ENCODE results near the gene SLC45A3. TPM values are rescaled to one million over a fixed set of nuclear protein-coding genes. Genes with fewer than 3 reads are reported as not detected.
"Not testable (repeated sequence)": the region's sequence is repeated elsewhere in the genome, so short reads cannot be mapped to it uniquely, and the experiment has no call there.

Gene SLC45A3
- total RNA-seq, 8 experiments from 2014 or later: 0.40 to 2.7 (median 2.0) TPM

DNA sequence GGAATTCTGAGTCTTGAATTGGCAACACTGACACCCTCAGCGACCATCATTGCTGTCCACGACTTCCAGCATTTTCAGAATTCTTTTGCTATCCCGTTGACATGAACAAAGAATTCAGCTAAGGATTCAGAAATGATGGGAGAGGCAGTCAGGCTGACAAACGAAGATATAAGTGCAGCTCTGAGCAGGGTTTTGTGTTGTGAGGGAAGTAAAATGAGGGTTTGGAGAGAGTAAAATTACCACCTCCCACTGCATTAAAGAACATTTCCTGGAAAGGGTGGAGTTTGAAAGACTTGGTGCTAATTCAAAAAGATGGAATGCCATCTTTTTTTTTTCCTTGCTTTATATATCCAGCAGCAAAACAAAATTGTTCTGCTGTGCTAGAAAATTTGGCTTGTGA lies 43.6 kb downstream of the SLC45A3 start:
- in situ Hi-C loops (cut with MboI; ENCODE audit: low pct_unique_long_range_greater_than_20kb in 2 of 9, low sequenced_read_pairs in 9 of 9, unreplicated experiment in 9 of 9): no loop called here
- 0 to 54% (median 25%) methylated on average over 1 to 4 of the region's 4 CpGs for WGBS, 10 experiments
- Histone ChIP-seq H3K4me1 (replicated peaks in 1 of 2) (peaks cover 5 to 6% of the 10 kb centered on the region in 2 donors), H3K27ac (no peak overlapping the region), H3K4me3 (no peak overlapping the region)
- no peak for ATAC-seq (replicated peaks in 6 of 8)

GRCh38 chr1:205636138-205636530 lies 44.2 kb downstream of the SLC45A3 start:
- H3K27ac ChIP-seq; ATAC-seq (replicated peaks in 6 of 8); in situ Hi-C loops (cut with MboI; ENCODE audit: low pct_unique_long_range_greater_than_20kb in 2 of 9, low sequenced_read_pairs in 9 of 9, unreplicated experiment in 9 of 9); H3K4me1 ChIP-seq (replicated peaks in 1 of 2); H3K4me3 ChIP-seq: not testable (repeated sequence)
- WGBS, 10 experiments: 25 to 100% (median 88%) methylated on average over 1 to 7 of the region's 7 CpGs; no CpG with 5 or more reads in 3 of the 10 experiments

GRCh38 chr1:205633421-205633976 lies 46.8 kb downstream of the SLC45A3 start:
- Histone ChIP-seq H3K4me1 (replicated peaks in 1 of 2) (peaks cover 5 to 14% of the 10 kb centered on the region in 2 donors), H3K4me3 (no peak overlapping the region), H3K27ac (no peak overlapping the region)
- WGBS, 10 experiments: 35 to 100% (median 83%) methylated on average over 3 to 6 of the region's 6 CpGs
- no peak for ATAC-seq (replicated peaks in 6 of 8)
- in situ Hi-C loops (cut with MboI; ENCODE audit: low pct_unique_long_range_greater_than_20kb in 2 of 9, low sequenced_read_pairs in 9 of 9, unreplicated experiment in 9 of 9): no loop called here

GRCh38 chr1:205632669-205633169 lies 47.6 kb downstream of the SLC45A3 start:
- in situ Hi-C loops (cut with MboI; ENCODE audit: low pct_unique_long_range_greater_than_20kb in 2 of 9, low sequenced_read_pairs in 9 of 9, unreplicated experiment in 9 of 9): no loop called here
- 20 to 100% (median 71%) methylated on average over 1 to 3 of the region's 3 CpGs for WGBS, 10 experiments
- Histone ChIP-seq H3K4me3 (peak overlapping the region; percentile 65 to 80 (median 70)), H3K4me1 (replicated peaks in 1 of 2) (peaks cover 5 to 14% of the 10 kb centered on the region in 2 donors), H3K27ac (peak overlapping the region; percentile 97)
- ATAC-seq (replicated peaks in 6 of 8): no peak

DNA sequence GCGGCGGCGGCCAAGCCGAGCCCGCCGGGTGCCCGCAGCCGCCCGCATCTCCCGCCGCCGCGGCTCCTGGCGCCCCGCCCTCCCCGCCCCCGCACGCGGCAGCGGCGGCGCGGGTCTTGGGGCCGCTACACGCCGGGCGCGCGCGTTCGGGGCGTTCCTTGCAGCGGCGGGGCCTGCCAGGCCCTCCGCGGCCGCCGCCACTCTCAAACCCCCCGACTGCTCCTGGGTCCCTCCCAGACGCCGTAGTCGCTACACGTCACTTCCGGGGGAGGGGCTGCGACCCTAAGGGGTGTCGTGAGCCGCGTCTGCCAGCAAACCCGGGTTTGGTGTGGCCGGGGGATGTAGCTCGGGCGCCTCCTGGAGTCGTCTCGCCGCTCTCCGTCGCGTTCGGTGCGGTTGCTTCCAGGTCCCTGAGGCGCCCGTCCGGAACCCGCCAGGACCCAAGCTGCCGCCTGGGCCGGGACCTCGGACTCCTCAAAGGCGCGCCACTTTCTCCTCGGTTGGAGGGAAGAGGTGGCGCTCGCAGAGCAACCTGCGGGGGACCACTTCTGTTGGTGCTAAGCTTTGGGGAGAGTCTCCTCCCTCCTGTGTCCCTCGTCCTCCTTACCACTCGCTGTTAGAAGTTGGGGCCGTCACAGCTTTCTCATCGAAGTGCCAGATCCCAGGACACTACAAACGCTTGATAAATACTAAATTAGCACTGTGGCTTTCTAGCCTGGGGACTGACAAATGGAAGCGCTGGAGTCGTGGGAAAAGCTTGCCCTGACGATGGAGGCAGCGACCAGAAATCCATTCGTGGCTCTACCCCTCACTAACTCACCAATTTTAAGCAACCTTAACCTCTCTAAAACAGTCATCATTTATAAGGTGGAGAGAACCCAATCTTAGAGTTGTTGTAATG lies 48.3 kb downstream of the SLC45A3 start, which contains the start of gene ELK4:
Gene ELK4 (minus strand): TSS at position 244 of the 901 bp plus-strand sequence. CDS start 8,129 bp downstream, outside the sequence.
- Histone ChIP-seq H3K27ac (peak within 1 kb of the TSS; percentile 97), H3K4me3 (peak within 1 kb of the TSS; percentile 65 to 80 (median 70)), H3K4me1 (replicated peaks in 1 of 2) (peaks cover 5 to 14% of the 10 kb centered on the region in 2 donors)
- 0 to 13% (median 0%) methylated on average over 5 to 21 of the region's 83 CpGs; no CpG with 5 or more reads in 2 of the 10 experiments for WGBS, 10 experiments
- ATAC-seq (replicated peaks in 6 of 8): peak; percentile 84 to 92 (median 88)
- in situ Hi-C loops (cut with MboI; ENCODE audit: low pct_unique_long_range_greater_than_20kb in 2 of 9, low sequenced_read_pairs in 9 of 9, unreplicated experiment in 9 of 9): no loop called here

GRCh38 chr1:205631010-205631767 lies 49.1 kb downstream of the SLC45A3 start:
- Histone ChIP-seq H3K4me3 (peak overlapping the region; percentile 65 to 80 (median 70)), H3K27ac (peak overlapping the region; percentile 97), H3K4me1 (replicated peaks in 1 of 2) (peaks cover 5 to 14% of the 10 kb centered on the region in 2 donors)
- WGBS, 10 experiments: 0 to 5% (median 0%) methylated on average over 1 to 51 of the region's 81 CpGs; no CpG with 5 or more reads in 1 of the 10 experiments
- ATAC-seq (replicated peaks in 6 of 8): peak; percentile 56 to 82 (median 76)
- in situ Hi-C loops (cut with MboI; ENCODE audit: low pct_unique_long_range_greater_than_20kb in 2 of 9, low sequenced_read_pairs in 9 of 9, unreplicated experiment in 9 of 9): no loop called here

GRCh38 chr1:205630651-205631009 lies 49.7 kb downstream of the SLC45A3 start:
- Histone ChIP-seq H3K27ac (peak overlapping the region in 1 of 2 donors; percentile 97), H3K4me3 (peak overlapping the region; percentile 65 to 80 (median 70)), H3K4me1 (replicated peaks in 1 of 2) (peaks cover 5 to 14% of the 10 kb centered on the region in 2 donors)
- in situ Hi-C loops (cut with MboI; ENCODE audit: low pct_unique_long_range_greater_than_20kb in 2 of 9, low sequenced_read_pairs in 9 of 9, unreplicated experiment in 9 of 9): no loop called here
- 0 to 35% (median 12%) methylated on average over 1 to 3 of the region's 3 CpGs for WGBS, 10 experiments
- no peak for ATAC-seq (replicated peaks in 6 of 8)

DNA sequence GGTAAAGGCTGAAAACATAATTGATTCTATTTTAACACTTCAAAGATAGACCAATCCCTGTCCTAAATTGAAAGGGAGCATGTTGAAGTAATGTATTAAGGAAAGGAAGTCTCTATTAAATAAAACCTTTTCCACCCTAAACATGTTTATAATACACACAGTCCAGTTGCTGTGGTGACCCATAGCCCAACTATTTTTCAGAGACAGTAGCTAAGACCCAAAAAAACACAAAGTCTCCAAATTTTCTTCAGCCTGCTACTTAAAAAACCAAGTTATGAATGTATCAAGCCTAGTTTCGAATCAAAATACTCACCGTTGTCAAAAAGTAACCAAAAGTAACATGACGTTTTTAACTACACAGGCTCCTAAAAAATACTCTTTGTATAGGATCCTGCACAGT lies 50.1 kb downstream of the SLC45A3 start:
- H3K27ac ChIP-seq: no peak overlapping the region
- peak overlapping the region; percentile 65 to 80 (median 70) for H3K4me3 ChIP-seq
- ATAC-seq (replicated peaks in 6 of 8): no peak
- 0 to 49% (median 30%) methylated on average over 2 to 3 of the region's 3 CpGs for WGBS, 10 experiments
- in situ Hi-C loops (cut with MboI; ENCODE audit: low pct_unique_long_range_greater_than_20kb in 2 of 9, low sequenced_read_pairs in 9 of 9, unreplicated experiment in 9 of 9): no loop called here
- peaks cover 5 to 14% of the 10 kb centered on the region in 2 donors for H3K4me1 ChIP-seq (replicated peaks in 1 of 2)

DNA sequence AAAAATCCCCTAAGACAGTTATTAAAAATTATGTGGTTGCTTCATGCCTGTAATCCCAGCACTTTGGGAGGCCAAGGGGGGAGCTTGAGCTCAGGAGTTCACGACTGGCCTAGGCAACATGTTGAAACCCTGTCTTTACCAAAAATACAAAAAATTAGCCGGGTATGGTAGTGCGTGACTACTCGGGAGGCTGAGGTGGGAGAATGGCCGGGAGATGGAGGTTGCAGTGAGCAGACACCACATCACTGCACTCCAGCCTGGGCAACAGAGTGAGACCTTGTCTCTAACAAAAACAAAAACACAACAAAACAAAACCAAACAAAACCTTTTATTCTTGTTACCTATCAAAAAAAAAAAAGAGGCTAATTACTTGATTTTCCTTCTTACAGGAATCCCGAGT lies 50.6 kb downstream of the SLC45A3 start:
- 7 to 100% (median 83%) methylated on average over 1 to 6 of the region's 6 CpGs for WGBS, 10 experiments
- no peak overlapping the region for H3K4me3 ChIP-seq
- peaks cover 5 to 14% of the 10 kb centered on the region in 2 donors for H3K4me1 ChIP-seq (replicated peaks in 1 of 2)
- in situ Hi-C loops (cut with MboI; ENCODE audit: low pct_unique_long_range_greater_than_20kb in 2 of 9, low sequenced_read_pairs in 9 of 9, unreplicated experiment in 9 of 9): no loop called here
- H3K27ac ChIP-seq: no peak overlapping the region
- no peak for ATAC-seq (replicated peaks in 6 of 8)

- no peak overlapping the region for H3K4me3 ChIP-seq
- peaks cover 4 to 12% of the 10 kb centered on the region in 2 donors for H3K4me1 ChIP-seq (replicated peaks in 1 of 2)
- in situ Hi-C loops (cut with MboI; ENCODE audit: low pct_unique_long_range_greater_than_20kb in 2 of 9, low sequenced_read_pairs in 9 of 9, unreplicated experiment in 9 of 9): no loop called here
- WGBS, 10 experiments: 80 to 100% (median 95%) methylated on average over 2 to 8 of the region's 8 CpGs
- H3K27ac ChIP-seq: no peak overlapping the region
- no peak for ATAC-seq (replicated peaks in 6 of 8)
Measured at GRCh38 chr1:205627956-205628355, 52.4 kb downstream of the SLC45A3 start.

DNA sequence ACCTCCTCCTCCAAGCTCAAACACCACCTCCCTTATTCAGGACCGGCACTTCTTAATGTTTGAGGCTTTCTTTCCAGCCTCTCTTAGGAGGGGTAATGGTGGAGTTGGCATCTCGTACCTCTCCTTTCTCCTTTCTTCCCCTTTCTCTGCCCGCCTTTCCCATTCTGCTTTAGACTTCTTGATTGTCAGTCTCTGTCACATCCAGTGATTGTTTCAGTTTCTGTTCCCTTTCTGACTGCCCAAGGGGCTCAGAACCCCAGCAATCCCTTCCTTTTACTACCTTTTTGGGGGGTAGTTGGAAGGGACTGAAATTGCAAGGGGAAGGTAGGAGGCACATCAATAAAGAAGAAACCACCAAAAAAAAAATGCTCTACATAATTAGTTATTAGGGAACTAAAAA lies 54.1 kb downstream of the SLC45A3 start:
- WGBS, 10 experiments: 80 to 100% (median 93%) methylated on average over 1 to 3 of the region's 3 CpGs; no CpG with 5 or more reads in 2 of the 10 experiments
- Histone ChIP-seq H3K4me3 (no peak overlapping the region), H3K4me1 (replicated peaks in 1 of 2) (peaks cover 0 to 7% of the 10 kb centered on the region in 2 donors), H3K27ac (no peak overlapping the region)
- ATAC-seq (replicated peaks in 6 of 8): no peak
- in situ Hi-C loops (cut with MboI; ENCODE audit: low pct_unique_long_range_greater_than_20kb in 2 of 9, low sequenced_read_pairs in 9 of 9, unreplicated experiment in 9 of 9): no loop called here

- no peak for ATAC-seq (replicated peaks in 6 of 8)
- in situ Hi-C loops (cut with MboI; ENCODE audit: low pct_unique_long_range_greater_than_20kb in 2 of 9, low sequenced_read_pairs in 9 of 9, unreplicated experiment in 9 of 9): no loop called here
- WGBS, 10 experiments: 80 to 100% (median 90%) methylated on average over 1 to 4 of the region's 4 CpGs; no CpG with 5 or more reads in 1 of the 10 experiments
- Histone ChIP-seq H3K4me3 (no peak overlapping the region), H3K4me1 (replicated peaks in 1 of 2) (no peaks in the 10 kb centered on the region), H3K27ac (no peak overlapping the region)
Measured at GRCh38 chr1:205623646-205624045, 56.7 kb downstream of the SLC45A3 start.

All from motor neuron (in vitro differentiated cells).